ENCODE results near the gene TRAF3.

Gene TRAF3

GRCh38 chr14:102734436-102734835, 42.8 kb upstream of the TRAF3 start:
- Histone ChIP-seq H3K36me3 (ENCODE audit: low read depth) (peaks cover 15% of the 10 kb centered on the region), H3K9me3 (ENCODE audit: severe bottlenecking) (no peaks in the 10 kb centered on the region), H3K4me1 (ENCODE audit: insufficient read depth, poor library complexity, severe bottlenecking) (no peaks in the 10 kb centered on the region), H3K4me3 (ENCODE audit: severe bottlenecking) (no peak overlapping the region), H3K27me3 (ENCODE audit: insufficient read depth, poor library complexity, severe bottlenecking) (no peaks in the 10 kb centered on the region), H3K27ac (ENCODE audit: poor library complexity, severe bottlenecking) (no peak overlapping the region)
- no peak for DNase-seq (ENCODE audit: low spot score)
- no peak for TF ChIP-seq CTCF (IDR thresholded peaks at IDR 0.05; ENCODE audit: poor library complexity, severe bottlenecking)
- no peak for ATAC-seq (ENCODE audit: low read depth)

- Histone ChIP-seq H3K27me3 (ENCODE audit: insufficient read depth, poor library complexity, severe bottlenecking) (no peaks in the 10 kb centered on the region), H3K9me3 (ENCODE audit: severe bottlenecking) (no peaks in the 10 kb centered on the region), H3K4me1 (ENCODE audit: insufficient read depth, poor library complexity, severe bottlenecking) (no peaks in the 10 kb centered on the region), H3K4me3 (ENCODE audit: severe bottlenecking) (no peak overlapping the region), H3K27ac (ENCODE audit: poor library complexity, severe bottlenecking) (no peak overlapping the region), H3K36me3 (ENCODE audit: low read depth) (peaks cover 5% of the 10 kb centered on the region; the same call in 1 of the 2 replicates)
- DNase-seq (ENCODE audit: low spot score) = no peak
- no peak for ATAC-seq (ENCODE audit: low read depth)
- no peak for TF ChIP-seq CTCF (IDR thresholded peaks at IDR 0.05; ENCODE audit: poor library complexity, severe bottlenecking)
Observed at GRCh38 chr14:102736956-102737355, 40.3 kb upstream of the TRAF3 start.

GRCh38 chr14:102737402-102738372, 39.6 kb upstream of the TRAF3 start:
- DNase-seq (ENCODE audit: low spot score) (no peak), ATAC-seq (ENCODE audit: low read depth) (peak; percentile 4; the same call in 2 of the 3 replicates)
- Histone ChIP-seq H3K27ac (ENCODE audit: poor library complexity, severe bottlenecking) (no peak overlapping the region), H3K36me3 (ENCODE audit: low read depth) (peaks cover 5% of the 10 kb centered on the region), H3K4me3 (ENCODE audit: severe bottlenecking) (no peak overlapping the region), H3K4me1 (ENCODE audit: insufficient read depth, poor library complexity, severe bottlenecking) (no peaks in the 10 kb centered on the region), H3K27me3 (ENCODE audit: insufficient read depth, poor library complexity, severe bottlenecking) (no peaks in the 10 kb centered on the region), H3K9me3 (ENCODE audit: severe bottlenecking) (no peaks in the 10 kb centered on the region)
- TF ChIP-seq CTCF (IDR thresholded peaks at IDR 0.05; ENCODE audit: poor library complexity, severe bottlenecking) = no peak

- H3K9me3 ChIP-seq (ENCODE audit: severe bottlenecking) = no peaks in the 10 kb centered on the region
- ATAC-seq (ENCODE audit: low read depth) (peak; percentile 8; the same call in 1 of the 3 replicates), DNase-seq (ENCODE audit: low spot score) (no peak)
- H3K27ac ChIP-seq (ENCODE audit: poor library complexity, severe bottlenecking) = no peak overlapping the region
- no peak overlapping the region for H3K4me3 ChIP-seq (ENCODE audit: severe bottlenecking)
- H3K4me1 ChIP-seq (ENCODE audit: insufficient read depth, poor library complexity, severe bottlenecking) = no peaks in the 10 kb centered on the region
- no peak for TF ChIP-seq CTCF (IDR thresholded peaks at IDR 0.05; ENCODE audit: poor library complexity, severe bottlenecking)
- no peaks in the 10 kb centered on the region for H3K27me3 ChIP-seq (ENCODE audit: insufficient read depth, poor library complexity, severe bottlenecking)
- peaks cover 3% of the 10 kb centered on the region for H3K36me3 ChIP-seq (ENCODE audit: low read depth)
Observed at GRCh38 chr14:102738373-102739189, 38.7 kb upstream of the TRAF3 start.
